HepG2 (cell line): Measurements from ENCODE around the gene SBNO2. TPM values are rescaled to one million over a fixed set of nuclear protein-coding genes. Genes with fewer than 3 reads are reported as not detected.
A peak's percentile ranks its signal among the peaks of the same experiment; 100 is the strongest.

Experiments used
- ARID3A ChIP-seq: IDR thresholded peaks from 2 replicates; pipeline ENCODE4 v1.6.1; 2012; ENCODE audit warnings: low read depth, low read length, improper control_type of control experiment
- ATF1 ChIP-seq: IDR thresholded peaks from 2 replicates; pipeline ENCODE4 v1.6.1; 2016; ENCODE audit warnings: mild to moderate bottlenecking, control low read depth
- BCL3 ChIP-seq: sonication (generic); formaldehyde crosslinking; IDR thresholded peaks from 2 replicates; pipeline ENCODE4 v1.5.1; 2020; ENCODE audit warnings: mild to moderate bottlenecking, missing genetic modification reagents, moderate library complexity
- CBX5 ChIP-seq: sonication (generic); formaldehyde crosslinking; IDR thresholded peaks from 2 replicates; pipeline ENCODE4 v1.4.0; 2020; ENCODE audit warnings: missing genetic modification reagents, borderline replicate concordance
- HOXA3 ChIP-seq: sonication (generic); formaldehyde crosslinking; IDR thresholded peaks from 2 replicates; pipeline ENCODE4 v1.5.0; 2020; ENCODE audit warnings: missing genetic modification reagents
- KAT8 ChIP-seq: IDR thresholded peaks from 2 replicates; pipeline ENCODE4 v1.6.1; 2016; ENCODE audit warnings: missing genetic modification reagents, missing compliant biosample characterization
- KDM1A ChIP-seq: IDR thresholded peaks from 2 replicates; pipeline ENCODE4 v1.6.1; 2016; ENCODE audit warnings: missing compliant biosample characterization
- MIER2 ChIP-seq: IDR thresholded peaks from 2 replicates; pipeline ENCODE4 v1.6.1; 2016; ENCODE audit warnings: missing biosample characterization, missing genetic modification reagents
- MIER3 ChIP-seq: IDR thresholded peaks from 2 replicates; pipeline ENCODE4 v1.6.1; 2016; ENCODE audit warnings: missing compliant biosample characterization, borderline replicate concordance
- MYC ChIP-seq: sonication (generic); formaldehyde crosslinking; IDR thresholded peaks from 2 replicates; pipeline ENCODE4 v1.9.0; 2021; ENCODE audit warnings: missing genetic modification reagents, borderline replicate concordance
- NR3C1 ChIP-seq: sonication (generic); formaldehyde crosslinking; IDR thresholded peaks from 2 replicates; pipeline ENCODE4 v1.4.0; 2020; ENCODE audit warnings: missing genetic modification reagents
- PCBP1 ChIP-seq: fragments of 200-400 bp; formaldehyde crosslinking; IDR thresholded peaks from 2 replicates; pipeline ENCODE4 v1.6.1; 2017; ENCODE audit warnings: mild to moderate bottlenecking, low read depth, low read length, borderline replicate concordance
- POGZ ChIP-seq: sonication (generic); formaldehyde crosslinking; IDR thresholded peaks from 2 replicates; pipeline ENCODE4 v1.4.0; 2020; ENCODE audit warnings: mild to moderate bottlenecking, missing genetic modification reagents
- RERE ChIP-seq: IDR thresholded peaks from 2 replicates; pipeline ENCODE4 v1.6.1; 2016; ENCODE audit warnings: low read depth, missing genetic modification reagents, missing compliant biosample characterization
- TERF1 ChIP-seq: sonication (generic); formaldehyde crosslinking; IDR thresholded peaks from 2 replicates; pipeline ENCODE4 v1.8.0; 2022; ENCODE audit warnings: mild to moderate bottlenecking, missing genetic modification reagents, moderate library complexity
- ZEB1 ChIP-seq: IDR thresholded peaks from 2 replicates; pipeline ENCODE4 v1.6.1; 2012; ENCODE audit warnings: mild to moderate bottlenecking, low read depth, inconsistent platforms; ENCODE audit not compliant: insufficient replicate concordance
- ZFP82 ChIP-seq: sonication (generic); formaldehyde crosslinking; IDR thresholded peaks from 2 replicates; pipeline ENCODE4 v1.5.1; 2020; ENCODE audit warnings: mild to moderate bottlenecking, missing genetic modification reagents, borderline replicate concordance
- ZNF354B ChIP-seq: sonication (generic); formaldehyde crosslinking; IDR thresholded peaks from 2 replicates; pipeline ENCODE4 v1.8.0; 2022; ENCODE audit warnings: mild to moderate bottlenecking, missing genetic modification reagents
- ZNF451 ChIP-seq: sonication (generic); formaldehyde crosslinking; IDR thresholded peaks from 2 replicates; pipeline ENCODE4 v1.5.0; 2020; ENCODE audit warnings: mild to moderate bottlenecking, missing genetic modification reagents
- ZNF660 ChIP-seq: sonication (generic); formaldehyde crosslinking; IDR thresholded peaks from 2 replicates; pipeline ENCODE4 v1.5.1; 2020; ENCODE audit warnings: mild to moderate bottlenecking, low read depth, missing genetic modification reagents, borderline replicate concordance
- ZNF839 ChIP-seq: sonication (generic); formaldehyde crosslinking; IDR thresholded peaks from 2 replicates; pipeline ENCODE4 v1.4.0; 2020; ENCODE audit warnings: missing genetic modification reagents, mild to moderate bottlenecking, borderline replicate concordance
- polyA plus RNA-seq, 8 experiments: library from polyadenylated mRNA; depleted of rRNA in 3 of 8; stranded (reverse) in 7 of 8; unstranded in 1 of 8; fragments of >200 nt; fragmentation: Illumina TruSeq in 4 of 8; extraction: Trizol in 4 of 8; gene quantifications; 2 replicates each; pipeline versions ENCODE4 v1.2.1 to v1.2.3, GENCODE V29; 2011 to 2016; ENCODE audit warnings: low read depth in 4 of 8, missing spikeins in 1 of 8, mixed read lengths in 1 of 8; ENCODE audit not compliant: insufficient read depth in 1 of 8
- total RNA-seq, 5 experiments: library from RNA; depleted of rRNA; stranded (reverse); fragments of >200 nt; fragmentation: Illumina TruSeq; extraction: Trizol; gene quantifications; 2 replicates each; pipeline ENCODE4 v1.2.3, GENCODE V29; 2016; ENCODE audit warnings: low read depth in 1 of 5

SBNO2 gene
- total and polyA plus RNA-seq, 2 of the 13 experiments (the other 11 are each of a cell fraction or from before 2014, with no cell fraction given) = 8.6 to 10.4 TPM

- TF ChIP-seq ARID3A (no peak), CBX5 (no peak), ATF1 (CRISPR knock-in tag) (no peak), ZNF354B (CRISPR knock-in tag) (no peak; the same call in 1 of the 2 replicates), NR3C1 (CRISPR knock-in tag) (no peak), ZNF660 (CRISPR knock-in tag) (no peak), ZNF451 (CRISPR knock-in tag) (no peak), ZFP82 (CRISPR knock-in tag) (no peak), HOXA3 (CRISPR knock-in tag) (peak; percentile 39; the same call in 1 of the 2 replicates), KDM1A (CRISPR knock-in tag) (no peak), MIER3 (CRISPR knock-in tag) (no peak; the same call in 1 of the 2 replicates), TERF1 (CRISPR knock-in tag) (no peak), POGZ (CRISPR knock-in tag) (no peak), RERE (no peak), MYC (CRISPR knock-in tag) (no peak; the same call in 1 of the 2 replicates), ZNF839 (CRISPR knock-in tag) (no peak), BCL3 (CRISPR knock-in tag) (peak; percentile 72; the same call in 1 of the 2 replicates), PCBP1 (no peak), KAT8 (CRISPR knock-in tag) (peak; percentile 52; the same call in 1 of the 2 replicates), MIER2 (CRISPR knock-in tag) (no peak), ZEB1 (no peak)
Observed at GRCh38 chr19:1103708-1104310, 70.3 kb downstream of the SBNO2 start, which contains the start of gene GPX4 (continued).
